Left lung (tissue), 10 donors: ENCODE measurements around the gene ACTN4. TPM values are rescaled to one million over a fixed set of nuclear protein-coding genes. Genes with fewer than 3 reads are reported as not detected.

Source experiments
- ATAC-seq: fragments of 200-7000 bp; cut with Tn5 transposase; one replicate; pipeline ENCODE4 v1.9.1; 2020; ENCODE audit warnings: moderate library complexity
- DNase-seq, 4 donors: peaks; one replicate each; pipeline ENCODE4 v3.0.0-alpha.2; 2013 to 2020
- H3K27ac ChIP-seq, 2 donors: fragments of 200-600 bp; sonication (generic) in 1 of 2; one replicate each; pipeline versions ENCODE4 v1.5.0 to v1.8.0; 2020 to 2021
- H3K27me3 ChIP-seq, 2 donors: fragments of 200-600 bp; sonication (generic) in 1 of 2; one replicate each; pipeline versions ENCODE4 v1.5.0 to v1.8.0; 2020 to 2021
- H3K36me3 ChIP-seq, 2 donors: fragments of 200-600 bp; sonication (generic) in 1 of 2; one replicate each; pipeline versions ENCODE4 v1.5.0 to v1.8.0; 2020 to 2021
- H3K4me1 ChIP-seq, 2 donors: fragments of 200-600 bp; one replicate each; pipeline ENCODE4 v1.8.0; 2021
- H3K4me3 ChIP-seq, 2 donors: fragments of 200-600 bp; sonication (generic) in 1 of 2; one replicate each; pipeline versions ENCODE4 v1.5.0 to v1.8.0; 2020 to 2021; ENCODE audit warnings: mild to moderate bottlenecking in 1 of 2
- H3K9me3 ChIP-seq, 2 donors: fragments of 200-600 bp; sonication (generic) in 1 of 2; one replicate each; pipeline versions ENCODE4 v1.5.0 to v1.8.0; 2020 to 2021
- intact Hi-C, 2 donors: fragments of 100-400 bp; cut with DNase I; formaldehyde crosslinking; loops; one replicate each; pipeline versions ENCODE4 v1.11.2 to v1.14.2; 2022
- polyA plus RNA-seq, 6 donors: library from polyadenylated mRNA; unstranded; fragments of 120-200 nt; gene quantifications; one replicate each; pipeline ENCODE4 v1.2.1, GENCODE V29; 2013; ENCODE audit not compliant: insufficient read length in 6 of 6
- total RNA-seq, 2 donors: library from RNA; stranded (reverse); fragmentation: NEBNext Ultra II Directional; extraction: Animal tissue kit (Norgen Biotek cat#: 25700); gene quantifications; one replicate each; pipeline ENCODE4 v1.2.1, GENCODE V29; 2021
- TF ChIP-seq, protein P1 (sequence below), 2 donors: fragments of 200-600 bp; sonication (generic) in 1 of 2; IDR thresholded peaks; one replicate each; pipeline versions ENCODE4 v1.5.0 to v1.8.0; 2021; ENCODE audit warnings: antibody characterized with exemption in 2 of 2
- donor health status: DM: no; HTN: yes; CAD: no.
- donor health status: DM: no; HTN: no; CAD: no.

The ACTN4 gene
- total and polyA plus RNA-seq, 8 donors, result 373 to 647 (median 402) TPM

DNA sequence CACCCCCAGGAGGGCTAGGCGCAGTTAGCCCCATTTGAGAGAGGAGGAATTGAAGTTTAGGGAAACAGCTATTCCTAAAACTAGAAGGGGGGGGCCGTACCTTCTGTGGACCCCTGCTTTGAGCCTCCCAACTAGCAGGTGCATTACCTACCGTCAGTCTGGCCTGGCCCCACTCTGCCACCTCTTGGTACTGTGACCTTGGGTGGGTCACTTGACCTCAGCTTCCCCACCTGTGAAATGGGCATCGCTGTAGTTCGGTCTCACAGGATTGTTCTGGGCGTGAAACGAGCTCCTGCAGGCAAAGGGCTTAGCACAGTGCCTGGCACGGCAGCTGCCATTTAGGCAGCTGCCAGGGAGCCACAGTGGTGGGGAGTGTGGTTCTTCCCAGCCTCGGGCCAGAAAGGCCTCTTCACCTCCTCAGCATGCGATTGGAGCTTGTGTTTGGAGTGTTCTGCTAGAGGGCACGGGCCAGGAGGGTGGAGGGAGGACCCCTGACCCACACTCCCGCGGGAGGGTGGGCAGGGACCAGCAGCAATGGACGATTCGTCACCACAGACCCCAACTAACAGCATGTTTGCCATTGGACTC, 64.8 kb downstream of the ACTN4 start:
- Histone ChIP-seq H3K4me1 (peaks cover 11 to 39% of the 10 kb centered on the region in 2 donors), H3K9me3 (no peaks in the 10 kb centered on the region), H3K27me3 (no peaks in the 10 kb centered on the region), H3K27ac (no peak overlapping the region), H3K4me3 (no peak overlapping the region), H3K36me3 (peaks cover 0 to 100% of the 10 kb centered on the region in 2 donors)
- ATAC-seq, result no peak
- TF ChIP-seq, protein P1, sequence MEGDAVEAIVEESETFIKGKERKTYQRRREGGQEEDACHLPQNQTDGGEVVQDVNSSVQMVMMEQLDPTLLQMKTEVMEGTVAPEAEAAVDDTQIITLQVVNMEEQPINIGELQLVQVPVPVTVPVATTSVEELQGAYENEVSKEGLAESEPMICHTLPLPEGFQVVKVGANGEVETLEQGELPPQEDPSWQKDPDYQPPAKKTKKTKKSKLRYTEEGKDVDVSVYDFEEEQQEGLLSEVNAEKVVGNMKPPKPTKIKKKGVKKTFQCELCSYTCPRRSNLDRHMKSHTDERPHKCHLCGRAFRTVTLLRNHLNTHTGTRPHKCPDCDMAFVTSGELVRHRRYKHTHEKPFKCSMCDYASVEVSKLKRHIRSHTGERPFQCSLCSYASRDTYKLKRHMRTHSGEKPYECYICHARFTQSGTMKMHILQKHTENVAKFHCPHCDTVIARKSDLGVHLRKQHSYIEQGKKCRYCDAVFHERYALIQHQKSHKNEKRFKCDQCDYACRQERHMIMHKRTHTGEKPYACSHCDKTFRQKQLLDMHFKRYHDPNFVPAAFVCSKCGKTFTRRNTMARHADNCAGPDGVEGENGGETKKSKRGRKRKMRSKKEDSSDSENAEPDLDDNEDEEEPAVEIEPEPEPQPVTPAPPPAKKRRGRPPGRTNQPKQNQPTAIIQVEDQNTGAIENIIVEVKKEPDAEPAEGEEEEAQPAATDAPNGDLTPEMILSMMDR (IDR thresholded peaks at IDR 0.05), result no peak
- no peak for DNase-seq
- intact Hi-C loops, result loop anchor here in 1 of 2 donors (10.0 kb wide), 1 partner anchor 57 kb away; no protein-coding TSS in a partner anchor

DNA sequence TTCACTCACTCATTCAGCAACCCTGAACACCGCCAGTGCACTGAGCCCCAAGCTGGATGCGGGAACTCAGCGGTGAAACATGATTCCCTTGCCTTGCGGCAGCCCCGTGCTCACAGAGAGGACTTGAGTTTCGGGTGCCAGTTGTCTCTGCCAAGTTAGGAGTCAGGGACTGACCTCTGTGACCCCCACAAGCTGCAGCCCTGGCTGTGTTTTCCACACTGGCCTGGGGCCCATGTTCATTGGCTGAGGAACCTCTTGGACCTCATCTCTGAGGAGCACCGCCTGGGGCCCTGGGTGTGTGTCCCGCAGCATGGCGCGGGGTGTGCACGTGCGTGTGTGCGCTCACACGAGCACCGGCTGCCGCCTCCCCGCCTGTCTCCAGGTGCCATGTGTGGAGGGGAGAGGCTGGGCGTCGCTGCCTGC, 65.8 kb downstream of the ACTN4 start:
- ATAC-seq (no peak), DNase-seq (peak in 2 of 4 donors; percentile 58 to 82)
- Histone ChIP-seq H3K4me3 (no peak overlapping the region), H3K36me3 (peaks cover 0 to 100% of the 10 kb centered on the region in 2 donors), H3K27ac (no peak overlapping the region), H3K4me1 (peaks cover 11 to 29% of the 10 kb centered on the region in 2 donors), H3K9me3 (no peaks in the 10 kb centered on the region), H3K27me3 (no peaks in the 10 kb centered on the region)
- intact Hi-C loops, result loop anchor here in 1 of 2 donors (10.0 kb wide), 1 partner anchor 58 kb away; no protein-coding TSS in a partner anchor
- TF ChIP-seq, protein P1 (IDR thresholded peaks at IDR 0.05), result no peak

DNA sequence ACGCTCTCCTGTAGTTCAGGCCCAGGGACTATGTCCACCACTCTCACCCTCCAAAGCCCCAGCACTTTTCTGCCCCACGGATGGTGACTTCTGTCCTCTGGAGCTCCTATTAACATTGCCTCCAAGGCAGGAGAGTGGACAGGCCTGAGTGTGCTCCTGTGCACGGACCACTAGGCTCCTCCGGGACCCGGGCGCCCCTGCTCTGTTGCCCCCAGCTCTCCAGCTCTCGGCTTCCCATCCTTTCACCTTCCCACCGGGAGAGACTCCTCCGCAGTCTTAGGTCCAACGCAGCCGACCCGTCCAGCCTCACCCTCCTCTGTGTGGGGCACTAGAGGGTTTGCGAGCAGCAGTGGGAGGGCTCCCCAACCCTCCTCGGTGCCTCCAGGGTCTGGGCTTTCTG, 66.4 kb downstream of the ACTN4 start:
- H3K36me3 ChIP-seq, result peaks cover 0 to 100% of the 10 kb centered on the region in 2 donors
- intact Hi-C loops, result loop anchor here in 1 of 2 donors (10.0 kb wide), 1 partner anchor 59 kb away; no protein-coding TSS in a partner anchor
- H3K4me3 ChIP-seq, result no peak overlapping the region
- ATAC-seq, result no peak
- no peaks in the 10 kb centered on the region for H3K9me3 ChIP-seq
- no peak for DNase-seq
- H3K4me1 ChIP-seq, result peaks cover 11 to 33% of the 10 kb centered on the region in 2 donors
- H3K27me3 ChIP-seq, result no peaks in the 10 kb centered on the region
- H3K27ac ChIP-seq, result no peak overlapping the region
- TF ChIP-seq, protein P1 (IDR thresholded peaks at IDR 0.05), result no peak

DNA sequence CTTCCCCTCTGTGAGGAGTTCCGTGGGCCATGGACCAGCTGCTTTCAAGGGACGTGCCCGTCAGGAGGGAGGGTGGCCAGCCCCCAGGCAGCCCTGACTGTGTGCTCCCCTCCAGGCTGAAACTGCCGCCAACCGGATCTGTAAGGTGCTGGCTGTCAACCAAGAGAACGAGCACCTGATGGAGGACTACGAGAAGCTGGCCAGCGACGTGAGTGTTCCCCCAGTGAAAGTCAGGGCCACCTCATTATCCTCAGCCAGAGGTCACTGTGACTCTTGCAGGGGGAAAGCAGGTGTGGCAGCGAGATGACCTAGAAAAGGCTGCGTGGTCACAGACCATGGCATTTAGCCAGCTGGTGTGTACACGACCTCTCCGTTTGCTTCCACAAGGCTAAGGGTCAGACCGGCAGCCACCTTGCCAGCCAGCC, 66.9 kb downstream of the ACTN4 start:
- Histone ChIP-seq H3K27ac (no peak overlapping the region), H3K9me3 (no peaks in the 10 kb centered on the region), H3K36me3 (peaks cover 0 to 100% of the 10 kb centered on the region in 2 donors), H3K27me3 (no peaks in the 10 kb centered on the region), H3K4me1 (peaks cover 13 to 38% of the 10 kb centered on the region in 2 donors), H3K4me3 (no peak overlapping the region)
- DNase-seq (no peak), ATAC-seq (no peak)
- TF ChIP-seq, protein P1 (IDR thresholded peaks at IDR 0.05), result no peak
- intact Hi-C loops, result loop anchor here in 1 of 2 donors (10.0 kb wide), 1 partner anchor 60 kb away; no protein-coding TSS in a partner anchor

DNA sequence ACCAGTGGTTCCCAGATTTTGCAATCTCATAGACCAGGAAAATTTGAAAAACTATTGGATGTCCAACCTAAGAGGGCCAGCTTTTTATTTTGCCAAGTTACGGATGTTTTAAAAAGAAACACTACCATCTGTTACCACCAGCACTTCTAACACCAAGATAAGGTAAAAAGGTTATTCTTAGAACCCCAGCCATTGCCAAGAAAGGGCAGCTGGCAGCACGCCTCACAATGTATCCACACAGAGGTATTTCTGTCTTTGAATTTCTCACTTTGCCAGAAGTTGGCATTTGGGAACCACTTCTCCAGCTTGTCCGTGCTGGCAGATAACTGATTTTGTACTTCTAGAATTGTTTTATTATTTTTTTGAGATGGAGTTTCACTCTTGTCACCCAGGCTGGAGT, 68.1 kb downstream of the ACTN4 start:
- Histone ChIP-seq H3K36me3 (peaks cover 0 to 100% of the 10 kb centered on the region in 2 donors), H3K9me3 (no peaks in the 10 kb centered on the region), H3K27ac (no peak overlapping the region), H3K4me1 (peaks cover 13 to 39% of the 10 kb centered on the region in 2 donors), H3K27me3 (no peaks in the 10 kb centered on the region), H3K4me3 (no peak overlapping the region)
- no peak for ATAC-seq
- TF ChIP-seq, protein P1 (IDR thresholded peaks at IDR 0.05), result no peak
- no peak for DNase-seq
- intact Hi-C loops, result loop anchor here in 1 of 2 donors (10.0 kb wide), 1 partner anchor 61 kb away; no protein-coding TSS in a partner anchor
